Measurements from ENCODE around the gene DTX1. TPM values are rescaled to one million over a fixed set of nuclear protein-coding genes. Genes with fewer than 3 reads are reported as not detected.
"Not testable (repeated sequence)": the region's sequence is repeated elsewhere in the genome, so short reads cannot be mapped to it uniquely, and the experiment has no call there.

The DTX1 gene
- polyA plus RNA-seq, 1 donor (not counting 4 experiments of a cell fraction or from before 2014, with no cell fraction given), result not detected

DNA sequence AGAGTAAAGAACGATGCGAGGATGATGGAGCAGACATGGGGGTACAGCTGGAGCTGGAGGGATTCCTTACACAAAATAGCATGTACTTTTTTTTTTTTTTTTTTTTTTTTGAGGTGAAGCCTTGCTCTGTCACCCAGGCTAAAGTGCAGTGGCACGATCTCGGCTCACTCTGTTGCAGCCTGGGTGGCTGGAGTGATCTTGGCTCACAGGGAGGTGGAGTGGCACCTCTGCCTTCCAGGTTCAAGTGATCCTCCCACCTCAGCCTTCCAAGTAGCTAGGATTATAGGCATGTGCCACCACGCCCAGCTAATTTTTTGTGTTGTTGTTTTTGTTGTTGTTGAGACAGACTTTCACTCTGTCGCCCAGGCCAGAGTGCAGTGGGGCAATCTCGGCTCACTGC is 84.2 kb downstream of the DTX1 start:
- H4K20me1 ChIP-seq (ENCODE audit: control insufficient read depth, extremely low read depth, insufficient read depth, low read length), result no peaks in the 10 kb centered on the region
- no peak overlapping the region for H3K9ac ChIP-seq (ENCODE audit: control insufficient read depth, extremely low read depth, insufficient read depth, low read length)
- H3K4me2 ChIP-seq (ENCODE audit: control insufficient read depth, extremely low read depth, insufficient read depth, low read depth, low read length), result no peak overlapping the region
- H3K9me1 ChIP-seq (ENCODE audit: control insufficient read depth, extremely low read depth, insufficient read depth, low read length), result no peaks in the 10 kb centered on the region
- peaks cover 10% of the 10 kb centered on the region for H3K27me3 ChIP-seq (ENCODE audit: control insufficient read depth, extremely low read depth, insufficient read depth, low read length)
- H3K4me1 ChIP-seq (ENCODE audit: control insufficient read depth, extremely low read depth, insufficient read depth, low read length), result no peaks in the 10 kb centered on the region
- no peak for FAIRE-seq
- no peak overlapping the region for H2AFZ ChIP-seq (ENCODE audit: control insufficient read depth, low read length)
- no peak for DNase-seq (ENCODE audit: low read depth, low spot score)
- H3K79me2 ChIP-seq (ENCODE audit: control insufficient read depth, insufficient read depth, low read length), result no peaks in the 10 kb centered on the region
- no peak overlapping the region for H3K27ac ChIP-seq (ENCODE audit: control insufficient read depth, insufficient read depth, low read length)
- no peak overlapping the region for H3K4me3 ChIP-seq (ENCODE audit: control insufficient read depth in 2 of 3, extremely low read depth in 1 of 3, insufficient read depth in 2 of 3, low read depth in 1 of 3, low read length in 3 of 3)
- no peaks in the 10 kb centered on the region for H3K36me3 ChIP-seq (ENCODE audit: control insufficient read depth in 2 of 2, extremely low read depth in 1 of 2, insufficient read depth in 2 of 2, low read length in 2 of 2)
- TF ChIP-seq EZH2 (IDR thresholded peaks at IDR 0.05; ENCODE audit: low read length) (no peak), CTCF (optimal IDR thresholded peaks at IDR 0.05 in 1 of 3, IDR thresholded peaks at IDR 0.05 in 1 of 3, conservative IDR thresholded peaks at IDR 0.05 in 1 of 3; ENCODE audit: extremely low read depth in 1 of 3, insufficient read depth in 2 of 3, low read length in 3 of 3) (no peak)
- dilution Hi-C loops (cut with MboI; ENCODE audit: extremely low pct_ligation_motif_present, low sequenced_read_pairs), result no loop called here
- no peaks in the 10 kb centered on the region for H3K9me3 ChIP-seq (ENCODE audit: control insufficient read depth, low read depth, low read length)

DNA sequence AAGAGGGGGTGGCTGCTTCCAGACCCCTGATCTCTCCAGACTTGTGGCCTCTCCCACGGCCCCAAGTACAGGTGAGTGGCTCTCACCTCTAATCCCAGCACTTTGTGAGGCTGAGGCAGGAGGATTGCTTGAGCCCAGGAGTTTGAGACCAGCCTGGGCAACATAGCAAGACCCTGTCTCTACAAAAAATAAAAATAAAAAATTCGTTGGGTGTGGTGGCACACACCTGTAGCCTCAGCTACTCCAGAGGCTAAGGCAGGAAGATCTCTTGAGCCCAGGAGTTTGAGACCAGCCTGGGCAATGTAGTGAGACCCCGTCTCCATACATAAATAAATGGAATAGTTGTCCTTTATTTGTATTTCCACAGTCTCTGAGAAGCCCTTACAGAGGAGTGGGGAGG is 85.2 kb downstream of the DTX1 start:
- FAIRE-seq; dilution Hi-C loops (cut with MboI; ENCODE audit: extremely low pct_ligation_motif_present, low sequenced_read_pairs); H3K9ac ChIP-seq (ENCODE audit: control insufficient read depth, extremely low read depth, insufficient read depth, low read length); H3K27ac ChIP-seq (ENCODE audit: control insufficient read depth, insufficient read depth, low read length); H3K4me2 ChIP-seq (ENCODE audit: control insufficient read depth, extremely low read depth, insufficient read depth, low read depth, low read length); H3K4me3 ChIP-seq (ENCODE audit: control insufficient read depth in 2 of 3, extremely low read depth in 1 of 3, insufficient read depth in 2 of 3, low read depth in 1 of 3, low read length in 3 of 3); H3K9me3 ChIP-seq (ENCODE audit: control insufficient read depth, low read depth, low read length); H3K79me2 ChIP-seq (ENCODE audit: control insufficient read depth, insufficient read depth, low read length); DNase-seq (ENCODE audit: low read depth, low spot score); H3K36me3 ChIP-seq (ENCODE audit: control insufficient read depth in 2 of 2, extremely low read depth in 1 of 2, insufficient read depth in 2 of 2, low read length in 2 of 2); H2AFZ ChIP-seq (ENCODE audit: control insufficient read depth, low read length); H4K20me1 ChIP-seq (ENCODE audit: control insufficient read depth, extremely low read depth, insufficient read depth, low read length); H3K27me3 ChIP-seq (ENCODE audit: control insufficient read depth, extremely low read depth, insufficient read depth, low read length); H3K9me1 ChIP-seq (ENCODE audit: control insufficient read depth, extremely low read depth, insufficient read depth, low read length); H3K4me1 ChIP-seq (ENCODE audit: control insufficient read depth, extremely low read depth, insufficient read depth, low read length): not testable (repeated sequence)

DNA sequence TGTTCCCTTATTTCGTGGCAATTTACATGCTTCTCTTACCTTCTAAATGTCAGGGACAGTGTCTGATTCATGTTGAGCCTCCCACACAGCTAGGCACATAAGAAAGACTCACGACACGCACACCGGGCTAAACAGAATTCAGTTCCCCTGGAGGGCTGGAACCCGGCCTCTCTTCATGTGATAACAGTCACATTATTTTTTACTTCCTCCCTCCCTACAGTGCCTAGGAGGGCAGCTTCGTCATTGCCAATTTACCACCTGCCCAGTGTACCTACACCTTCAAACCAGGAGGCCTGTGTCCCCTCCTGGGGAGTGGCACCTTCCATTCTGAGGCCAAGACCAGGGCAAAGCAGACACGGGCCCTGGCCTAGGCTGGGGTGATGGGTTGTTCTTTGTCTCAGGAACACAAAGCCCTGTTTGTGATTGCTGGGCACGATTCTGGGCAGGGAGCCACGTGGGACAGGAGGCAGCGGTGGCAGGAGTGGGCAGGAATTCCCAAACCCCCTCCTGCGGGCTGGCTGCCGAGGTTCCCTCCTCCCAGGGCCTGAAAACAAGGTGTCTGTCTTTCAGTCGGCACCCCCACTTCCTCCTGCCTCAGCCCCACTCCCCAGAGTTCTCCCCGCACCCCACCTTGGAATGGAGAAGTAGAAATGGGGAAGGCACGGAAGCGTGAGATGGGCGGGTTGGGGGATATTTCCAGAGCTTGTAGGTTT is 85.8 kb downstream of the DTX1 start:
- Histone ChIP-seq H3K4me1 (ENCODE audit: control insufficient read depth, extremely low read depth, insufficient read depth, low read length) (no peaks in the 10 kb centered on the region), H3K4me3 (ENCODE audit: control insufficient read depth in 2 of 3, extremely low read depth in 1 of 3, insufficient read depth in 2 of 3, low read depth in 1 of 3, low read length in 3 of 3) (no peak overlapping the region), H3K4me2 (ENCODE audit: control insufficient read depth, extremely low read depth, insufficient read depth, low read depth, low read length) (no peak overlapping the region), H3K9me1 (ENCODE audit: control insufficient read depth, extremely low read depth, insufficient read depth, low read length) (no peaks in the 10 kb centered on the region), H3K9ac (ENCODE audit: control insufficient read depth, extremely low read depth, insufficient read depth, low read length) (no peak overlapping the region), H4K20me1 (ENCODE audit: control insufficient read depth, extremely low read depth, insufficient read depth, low read length) (no peaks in the 10 kb centered on the region), H3K9me3 (ENCODE audit: control insufficient read depth, low read depth, low read length) (no peaks in the 10 kb centered on the region), H2AFZ (ENCODE audit: control insufficient read depth, low read length) (no peak overlapping the region), H3K27ac (ENCODE audit: control insufficient read depth, insufficient read depth, low read length) (no peak overlapping the region), H3K27me3 (ENCODE audit: control insufficient read depth, extremely low read depth, insufficient read depth, low read length) (no peaks in the 10 kb centered on the region), H3K79me2 (ENCODE audit: control insufficient read depth, insufficient read depth, low read length) (no peaks in the 10 kb centered on the region), H3K36me3 (ENCODE audit: control insufficient read depth in 2 of 2, extremely low read depth in 1 of 2, insufficient read depth in 2 of 2, low read length in 2 of 2) (no peaks in the 10 kb centered on the region)
- FAIRE-seq, result no peak
- TF ChIP-seq CTCF (optimal IDR thresholded peaks at IDR 0.05 in 1 of 3, IDR thresholded peaks at IDR 0.05 in 1 of 3, conservative IDR thresholded peaks at IDR 0.05 in 1 of 3; ENCODE audit: extremely low read depth in 1 of 3, insufficient read depth in 2 of 3, low read length in 3 of 3), result no peak
- no peak for TF ChIP-seq EZH2 (IDR thresholded peaks at IDR 0.05; ENCODE audit: low read length)
- dilution Hi-C loops (cut with MboI; ENCODE audit: extremely low pct_ligation_motif_present, low sequenced_read_pairs), result no loop called here
- no peak for DNase-seq (ENCODE audit: low read depth, low spot score)

All from keratinocyte (primary cell).